Thyroid gland (tissue), 4 donors: ENCODE data around the gene TTLL10.

ENCODE experiments used
- POLR2A ChIP-seq, 2 donors: fragments of 450-650 bp; IDR thresholded peaks; one replicate each; pipeline ENCODE4 v1.6.1; 2017; ENCODE audit warnings: antibody characterized with exemption in 2 of 2, mild to moderate bottlenecking in 2 of 2, moderate library complexity in 1 of 2
- TF ChIP-seq, protein P1 (sequence below), 6 experiments: fragments of 200-600 bp in 3 of 6; fragments of 450-650 bp in 3 of 6; sonication (generic) in 3 of 6; IDR thresholded peaks; one replicate each; pipeline ENCODE4 v1.5.1; 2016 to 2019; ENCODE audit warnings: antibody characterized with exemption in 6 of 6, mild to moderate bottlenecking in 2 of 6, inconsistent platforms in 1 of 6, moderate library complexity in 1 of 6

DNA sequence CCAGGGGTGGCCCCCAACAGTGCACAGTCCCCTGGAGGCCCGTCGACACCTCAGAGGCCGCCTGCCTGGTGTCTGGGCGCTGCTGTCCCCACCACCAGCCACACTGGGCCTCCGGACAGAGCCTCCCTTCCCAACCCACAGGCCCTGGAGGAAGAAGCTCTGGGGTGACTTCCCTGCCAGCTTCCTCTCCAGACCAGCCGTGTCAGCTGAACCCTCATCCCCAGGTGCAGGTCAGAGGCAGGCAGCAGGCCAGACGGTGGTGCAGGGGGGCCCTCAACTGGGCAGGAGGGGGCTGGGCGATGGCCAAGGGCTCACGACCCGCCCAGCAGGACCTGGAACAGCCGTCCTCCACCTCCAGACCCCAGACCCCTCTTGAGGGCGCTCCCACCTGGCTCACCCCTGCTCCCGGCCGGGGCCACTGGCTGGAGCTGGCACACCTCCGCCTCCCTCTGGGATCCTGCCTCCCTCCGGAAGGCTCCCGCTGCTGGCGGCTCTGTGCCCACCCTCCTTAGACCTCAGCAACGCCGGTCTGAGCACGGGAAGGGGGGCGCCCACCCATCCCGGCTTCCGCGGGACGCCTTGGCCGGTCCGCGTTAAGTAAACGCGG is 32.2 kb downstream of the TTLL10 start:
- TF ChIP-seq, protein P1, sequence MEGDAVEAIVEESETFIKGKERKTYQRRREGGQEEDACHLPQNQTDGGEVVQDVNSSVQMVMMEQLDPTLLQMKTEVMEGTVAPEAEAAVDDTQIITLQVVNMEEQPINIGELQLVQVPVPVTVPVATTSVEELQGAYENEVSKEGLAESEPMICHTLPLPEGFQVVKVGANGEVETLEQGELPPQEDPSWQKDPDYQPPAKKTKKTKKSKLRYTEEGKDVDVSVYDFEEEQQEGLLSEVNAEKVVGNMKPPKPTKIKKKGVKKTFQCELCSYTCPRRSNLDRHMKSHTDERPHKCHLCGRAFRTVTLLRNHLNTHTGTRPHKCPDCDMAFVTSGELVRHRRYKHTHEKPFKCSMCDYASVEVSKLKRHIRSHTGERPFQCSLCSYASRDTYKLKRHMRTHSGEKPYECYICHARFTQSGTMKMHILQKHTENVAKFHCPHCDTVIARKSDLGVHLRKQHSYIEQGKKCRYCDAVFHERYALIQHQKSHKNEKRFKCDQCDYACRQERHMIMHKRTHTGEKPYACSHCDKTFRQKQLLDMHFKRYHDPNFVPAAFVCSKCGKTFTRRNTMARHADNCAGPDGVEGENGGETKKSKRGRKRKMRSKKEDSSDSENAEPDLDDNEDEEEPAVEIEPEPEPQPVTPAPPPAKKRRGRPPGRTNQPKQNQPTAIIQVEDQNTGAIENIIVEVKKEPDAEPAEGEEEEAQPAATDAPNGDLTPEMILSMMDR (IDR thresholded peaks at IDR 0.05) = no peak
- no peak for TF ChIP-seq POLR2A (IDR thresholded peaks at IDR 0.05)
